ENCODE results near the gene PHACTR1.

The PHACTR1 gene

GRCh38 chr6:13229205-13230085, 512.9 kb downstream of the PHACTR1 start:
- no peaks in the 10 kb centered on the region for H3K27me3 ChIP-seq (ENCODE audit: control insufficient read depth in 1 of 2, insufficient read depth in 1 of 2, low read length in 2 of 2)
- H4K8ac ChIP-seq (ENCODE audit: low read length) = no peak overlapping the region
- H4K91ac ChIP-seq (ENCODE audit: low read length) = no peak overlapping the region
- H3K23ac ChIP-seq (ENCODE audit: low read length in 2 of 2) = no peak overlapping the region
- H3K9me3 ChIP-seq (ENCODE audit: control insufficient read depth, low read length) = no peaks in the 10 kb centered on the region
- no peaks in the 10 kb centered on the region for H3K79me1 ChIP-seq (replicated peaks; ENCODE audit: low read length, poor library complexity, severe bottlenecking)
- H3K4me2 ChIP-seq (ENCODE audit: low read length, poor library complexity, severe bottlenecking) = no peak overlapping the region
- H3K36me3 ChIP-seq (ENCODE audit: control insufficient read depth in 1 of 2, insufficient read depth in 2 of 2, low read depth in 1 of 2, low read length in 2 of 2) = peaks cover 3% of the 10 kb centered on the region in 2 experiments
- H2BK5ac ChIP-seq (ENCODE audit: low read depth, low read length, poor library complexity, severe bottlenecking) = no peak overlapping the region
- H2BK15ac ChIP-seq (ENCODE audit: low read depth, poor library complexity, severe bottlenecking) = no peak overlapping the region
- 85% methylated on average over 9 of the region's 9 CpGs for WGBS
- no peak overlapping the region for H3K18ac ChIP-seq (ENCODE audit: low read depth in 1 of 2, low read length in 2 of 2)
- no peak overlapping the region for H3K4ac ChIP-seq (ENCODE audit: low read depth in 1 of 2, low read length in 2 of 2)
- DNase-seq = no peak
- no peak overlapping the region for H3K9ac ChIP-seq (ENCODE audit: low read length)
- H3K4me1 ChIP-seq (ENCODE audit: control insufficient read depth, insufficient read depth, low read depth, low read length) = no peaks in the 10 kb centered on the region
- H3K27ac ChIP-seq (ENCODE audit: low read length, poor library complexity, severe bottlenecking) = no peak overlapping the region
- H2AK5ac ChIP-seq (ENCODE audit: low read length, severe bottlenecking) = no peak overlapping the region
- no peak overlapping the region for H2BK120ac ChIP-seq (ENCODE audit: low read depth, low read length)
- H2BK12ac ChIP-seq (ENCODE audit: low read length in 2 of 2) = no peak overlapping the region
- no peak overlapping the region for H3K4me3 ChIP-seq (ENCODE audit: insufficient read depth in 1 of 2, low read depth in 1 of 2, low read length in 2 of 2)
- H3K14ac ChIP-seq (ENCODE audit: low read length in 2 of 2) = no peak overlapping the region
- H2AFZ ChIP-seq (ENCODE audit: low read depth, low read length) = no peak overlapping the region

DNA sequence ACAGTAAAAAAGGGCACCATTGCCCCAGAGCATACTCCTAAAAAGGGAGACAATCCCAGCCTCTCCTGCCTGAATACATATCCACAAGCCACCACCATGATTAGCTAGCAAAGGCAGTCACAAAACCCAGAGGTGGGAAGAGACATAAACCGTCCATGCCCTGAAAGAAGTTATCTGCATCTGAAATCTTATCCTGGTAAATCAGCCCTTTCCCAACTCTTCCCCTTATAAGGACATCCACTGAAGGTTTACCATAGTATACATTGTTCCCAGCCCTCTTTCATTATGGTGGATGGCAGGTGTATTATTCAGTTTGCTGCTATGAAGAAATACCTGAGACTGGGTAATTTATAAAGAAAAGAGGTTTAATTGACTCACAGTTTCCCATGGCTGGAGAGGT, 516.5 kb downstream of the PHACTR1 start:
- no peaks in the 10 kb centered on the region for H3K27me3 ChIP-seq (ENCODE audit: control insufficient read depth in 1 of 2, insufficient read depth in 1 of 2, low read length in 2 of 2)
- H4K8ac ChIP-seq (ENCODE audit: low read length) = no peak overlapping the region
- H3K18ac ChIP-seq (ENCODE audit: low read depth in 1 of 2, low read length in 2 of 2) = no peak overlapping the region
- no peak overlapping the region for H2BK12ac ChIP-seq (ENCODE audit: low read length in 2 of 2)
- no peak overlapping the region for H2BK5ac ChIP-seq (ENCODE audit: low read depth, low read length, poor library complexity, severe bottlenecking)
- H3K4me1 ChIP-seq (ENCODE audit: control insufficient read depth, insufficient read depth, low read depth, low read length) = no peaks in the 10 kb centered on the region
- no peaks in the 10 kb centered on the region for H3K79me1 ChIP-seq (replicated peaks; ENCODE audit: low read length, poor library complexity, severe bottlenecking)
- no peak overlapping the region for H3K23ac ChIP-seq (ENCODE audit: low read length in 2 of 2)
- no peak overlapping the region for H2BK120ac ChIP-seq (ENCODE audit: low read depth, low read length)
- 100% methylated on average over 1 of the region's 1 CpG for whole genome bisulfite sequencing
- H3K9me3 ChIP-seq (ENCODE audit: control insufficient read depth, low read length) = no peaks in the 10 kb centered on the region
- no peak overlapping the region for H2BK15ac ChIP-seq (ENCODE audit: low read depth, poor library complexity, severe bottlenecking)
- no peak overlapping the region for H3K4me3 ChIP-seq (ENCODE audit: insufficient read depth in 1 of 2, low read depth in 1 of 2, low read length in 2 of 2)
- no peak overlapping the region for H3K27ac ChIP-seq (ENCODE audit: low read length, poor library complexity, severe bottlenecking)
- no peak overlapping the region for H3K4ac ChIP-seq (ENCODE audit: low read depth in 1 of 2, low read length in 2 of 2)
- no peak overlapping the region for H2AK5ac ChIP-seq (ENCODE audit: low read length, severe bottlenecking)
- H3K9ac ChIP-seq (ENCODE audit: low read length) = no peak overlapping the region
- H2AFZ ChIP-seq (ENCODE audit: low read depth, low read length) = no peak overlapping the region
- H4K91ac ChIP-seq (ENCODE audit: low read length) = no peak overlapping the region
- H3K4me2 ChIP-seq (ENCODE audit: low read length, poor library complexity, severe bottlenecking) = no peak overlapping the region
- H3K14ac ChIP-seq (ENCODE audit: low read length in 2 of 2) = no peak overlapping the region
- peaks cover 3% of the 10 kb centered on the region in 2 experiments for H3K36me3 ChIP-seq (ENCODE audit: control insufficient read depth in 1 of 2, insufficient read depth in 2 of 2, low read depth in 1 of 2, low read length in 2 of 2)
- no peak for DNase-seq

DNA sequence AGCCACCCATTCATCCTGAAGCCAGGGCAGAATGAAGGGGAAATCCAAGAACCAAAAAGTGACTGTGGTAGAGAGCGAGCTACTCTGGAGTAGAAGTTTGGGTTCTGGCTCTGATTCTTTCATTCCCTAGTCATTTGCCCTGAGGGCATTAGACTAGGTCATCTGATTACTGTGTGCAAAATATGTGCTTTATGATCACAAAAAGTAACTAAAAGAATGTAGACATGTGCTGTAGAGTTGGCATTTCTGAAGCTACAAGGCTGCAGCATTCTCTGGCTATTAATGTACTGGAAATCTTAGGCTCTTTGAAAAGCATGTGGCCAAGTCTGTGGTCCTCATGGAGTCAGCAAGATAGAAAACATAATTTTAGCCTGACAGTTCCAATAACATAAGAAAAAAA, 517.6 kb downstream of the PHACTR1 start:
- Histone ChIP-seq H2BK12ac (ENCODE audit: low read length in 2 of 2) (no peak overlapping the region), H2BK15ac (ENCODE audit: low read depth, poor library complexity, severe bottlenecking) (no peak overlapping the region), H3K27ac (ENCODE audit: low read length, poor library complexity, severe bottlenecking) (no peak overlapping the region), H3K9ac (ENCODE audit: low read length) (no peak overlapping the region), H2BK120ac (ENCODE audit: low read depth, low read length) (no peak overlapping the region), H3K4me2 (ENCODE audit: low read length, poor library complexity, severe bottlenecking) (no peak overlapping the region), H2BK5ac (ENCODE audit: low read depth, low read length, poor library complexity, severe bottlenecking) (no peak overlapping the region), H3K4me3 (ENCODE audit: insufficient read depth in 1 of 2, low read depth in 1 of 2, low read length in 2 of 2) (no peak overlapping the region), H3K23ac (ENCODE audit: low read length in 2 of 2) (no peak overlapping the region), H3K36me3 (ENCODE audit: control insufficient read depth in 1 of 2, insufficient read depth in 2 of 2, low read depth in 1 of 2, low read length in 2 of 2) (peaks cover 3% of the 10 kb centered on the region in 2 experiments), H3K4ac (ENCODE audit: low read depth in 1 of 2, low read length in 2 of 2) (no peak overlapping the region), H2AK5ac (ENCODE audit: low read length, severe bottlenecking) (no peak overlapping the region), H4K91ac (ENCODE audit: low read length) (no peak overlapping the region), H3K18ac (ENCODE audit: low read depth in 1 of 2, low read length in 2 of 2) (no peak overlapping the region), H3K79me1 (replicated peaks; ENCODE audit: low read length, poor library complexity, severe bottlenecking) (no peaks in the 10 kb centered on the region), H3K27me3 (ENCODE audit: control insufficient read depth in 1 of 2, insufficient read depth in 1 of 2, low read length in 2 of 2) (no peaks in the 10 kb centered on the region), H3K4me1 (ENCODE audit: control insufficient read depth, insufficient read depth, low read depth, low read length) (no peaks in the 10 kb centered on the region), H3K9me3 (ENCODE audit: control insufficient read depth, low read length) (no peaks in the 10 kb centered on the region), H2AFZ (ENCODE audit: low read depth, low read length) (no peak overlapping the region), H3K14ac (ENCODE audit: low read length in 2 of 2) (no peak overlapping the region), H4K8ac (ENCODE audit: low read length) (no peak overlapping the region)
- DNase-seq = no peak
- WGBS = 100% methylated on average over 1 of the region's 1 CpG

- 100% methylated on average over 2 of the region's 2 CpGs for WGBS
- Histone ChIP-seq H3K9me3 (ENCODE audit: control insufficient read depth, low read length) (no peaks in the 10 kb centered on the region), H2AFZ (ENCODE audit: low read depth, low read length) (no peak overlapping the region), H3K4me2 (ENCODE audit: low read length, poor library complexity, severe bottlenecking) (no peak overlapping the region), H3K9ac (ENCODE audit: low read length) (no peak overlapping the region), H4K91ac (ENCODE audit: low read length) (no peak overlapping the region), H2BK12ac (ENCODE audit: low read length in 2 of 2) (no peak overlapping the region), H2AK5ac (ENCODE audit: low read length, severe bottlenecking) (no peak overlapping the region), H3K27me3 (ENCODE audit: control insufficient read depth in 1 of 2, insufficient read depth in 1 of 2, low read length in 2 of 2) (no peaks in the 10 kb centered on the region), H2BK15ac (ENCODE audit: low read depth, poor library complexity, severe bottlenecking) (no peak overlapping the region), H2BK120ac (ENCODE audit: low read depth, low read length) (no peak overlapping the region), H3K4me1 (ENCODE audit: control insufficient read depth, insufficient read depth, low read depth, low read length) (no peaks in the 10 kb centered on the region), H3K14ac (ENCODE audit: low read length in 2 of 2) (no peak overlapping the region), H4K8ac (ENCODE audit: low read length) (no peak overlapping the region), H3K4ac (ENCODE audit: low read depth in 1 of 2, low read length in 2 of 2) (no peak overlapping the region), H3K79me1 (replicated peaks; ENCODE audit: low read length, poor library complexity, severe bottlenecking) (no peaks in the 10 kb centered on the region), H3K4me3 (ENCODE audit: insufficient read depth in 1 of 2, low read depth in 1 of 2, low read length in 2 of 2) (no peak overlapping the region), H3K36me3 (ENCODE audit: control insufficient read depth in 1 of 2, insufficient read depth in 2 of 2, low read depth in 1 of 2, low read length in 2 of 2) (peaks cover 3% of the 10 kb centered on the region in 2 experiments), H3K18ac (ENCODE audit: low read depth in 1 of 2, low read length in 2 of 2) (no peak overlapping the region), H2BK5ac (ENCODE audit: low read depth, low read length, poor library complexity, severe bottlenecking) (no peak overlapping the region), H3K23ac (ENCODE audit: low read length in 2 of 2) (no peak overlapping the region), H3K27ac (ENCODE audit: low read length, poor library complexity, severe bottlenecking) (no peak overlapping the region)
- DNase-seq = no peak
Measured at GRCh38 chr6:13235339-13235738, 518.8 kb downstream of the PHACTR1 start.

Data from mesenchymal stem cell (in vitro differentiated cells and primary cell).